Stimulated activated CD4-positive, alpha-beta T cell treated with anti-CD3 and anti-CD28 coated beads, TNF-alpha, amount 100 ng/mL, for 24 hours (primary cell): Measurements from ENCODE around the gene CACTIN.
"Not testable (repeated sequence)": the region's sequence is repeated elsewhere in the genome, so short reads cannot be mapped to it uniquely, and the experiment has no call there.

Experiments used
- DNase-seq, 3 experiments: peaks; one replicate each; pipeline ENCODE4 v3.0.0-alpha.2; 2020; ENCODE audit warnings: low read depth in 3 of 3

Gene CACTIN

GRCh38 chr19:3628766-3629165 lies 2.2 kb upstream of the CACTIN start:
- DNase-seq: not testable (repeated sequence)

- no peak for DNase-seq
Observed at GRCh38 chr19:3627351-3627723, 747 bp upstream of the CACTIN start.

- no peak for DNase-seq
Observed at GRCh38 chr19:3625996-3626472, 556 bp downstream of the CACTIN start.

GRCh38 chr19:3623716-3624115 lies 2.9 kb downstream of the CACTIN start:
- no peak for DNase-seq

- DNase-seq: no peak
Observed at GRCh38 chr19:3622224-3622623, 4.4 kb downstream of the CACTIN start.

- DNase-seq: no peak
Observed at GRCh38 chr19:3621689-3622088, 4.9 kb downstream of the CACTIN start.

- no peak for DNase-seq
Observed at GRCh38 chr19:3620817-3621547, 5.6 kb downstream of the CACTIN start.

GRCh38 chr19:3620145-3620816 lies 6.3 kb downstream of the CACTIN start:
- DNase-seq: no peak

GRCh38 chr19:3619631-3620012 lies 7.0 kb downstream of the CACTIN start:
- no peak for DNase-seq

- DNase-seq: no peak
Observed at GRCh38 chr19:3618811-3619630, 7.6 kb downstream of the CACTIN start.

GRCh38 chr19:3618144-3618810 lies 8.3 kb downstream of the CACTIN start:
- DNase-seq: peak; percentile 20 to 48 (median 35)

- peak in 1 of 3 experiments; percentile 27 for DNase-seq
Observed at GRCh38 chr19:3617463-3617862, 9.1 kb downstream of the CACTIN start.

- DNase-seq: no peak
Observed at GRCh38 chr19:3615524-3616135, 11.0 kb downstream of the CACTIN start.

GRCh38 chr19:3614858-3615505 lies 11.6 kb downstream of the CACTIN start:
- no peak for DNase-seq

GRCh38 chr19:3613818-3614661 lies 12.6 kb downstream of the CACTIN start:
- DNase-seq: no peak

- DNase-seq: no peak
Observed at GRCh38 chr19:3612901-3613741, 13.5 kb downstream of the CACTIN start.

- DNase-seq: no peak
Observed at GRCh38 chr19:3612330-3612729, 14.3 kb downstream of the CACTIN start.

GRCh38 chr19:3611841-3612240 lies 14.7 kb downstream of the CACTIN start:
- DNase-seq: no peak
